ENCODE results near the gene NDST4.
A peak's percentile ranks its signal among the peaks of the same experiment; 100 is the strongest.

NDST4 gene

DNA sequence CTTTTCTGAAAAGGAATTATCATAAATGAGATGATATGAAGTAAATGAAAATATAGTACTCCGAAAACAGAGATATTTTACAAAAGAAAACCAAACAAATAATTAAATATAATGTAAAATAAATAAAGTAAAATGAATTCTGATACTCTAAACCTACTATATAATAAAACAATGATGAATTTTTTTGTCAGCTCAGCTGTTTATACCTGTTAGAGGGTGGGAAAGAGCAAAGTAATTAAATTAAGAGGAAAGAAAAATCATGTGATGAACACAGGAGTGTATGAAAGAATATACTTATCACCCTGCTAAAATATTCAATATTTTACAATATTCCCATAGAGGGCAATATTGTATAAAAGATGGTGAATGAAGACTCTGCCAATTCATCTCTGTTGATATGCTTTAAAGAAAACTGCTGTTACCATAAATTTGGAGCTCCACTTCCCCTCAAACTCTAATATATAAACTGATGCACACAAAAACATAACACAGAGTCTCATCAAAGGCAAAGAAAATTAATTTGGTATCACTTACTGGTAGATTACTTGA is 6.5 kb upstream of the NDST4 start:
- H3K56ac ChIP-seq (ENCODE audit: low read length) = no peak overlapping the region
- no peak overlapping the region for H3K9ac ChIP-seq (ENCODE audit: low read length)
- H3K79me2 ChIP-seq (ENCODE audit: control insufficient read depth, insufficient read depth, low read length) = no peaks in the 10 kb centered on the region
- H2BK120ac ChIP-seq (ENCODE audit: low read depth, low read length) = no peak overlapping the region
- no peak overlapping the region for H3K4me3 ChIP-seq (ENCODE audit: low read length)
- H3K27me3 ChIP-seq (ENCODE audit: insufficient read depth, low read length, poor library complexity) = no peaks in the 10 kb centered on the region
- no peak overlapping the region for H2AK5ac ChIP-seq (ENCODE audit: low read length)
- DNase-seq = no peak
- no peak overlapping the region for H3K18ac ChIP-seq (ENCODE audit: low read length)
- H3K36me3 ChIP-seq (ENCODE audit: control insufficient read depth, insufficient read depth, low read length) = no peaks in the 10 kb centered on the region
- H3K4me2 ChIP-seq (ENCODE audit: low read length) = no peak overlapping the region
- no peaks in the 10 kb centered on the region for H3K79me1 ChIP-seq (ENCODE audit: low read length)
- H2BK5ac ChIP-seq (ENCODE audit: low read length) = no peak overlapping the region
- WGBS (ENCODE audit: extremely low coverage, insufficient coverage, low lambda C conversion rate) = no CpG with 5 or more reads among the region's 1 CpG
- no peak overlapping the region for H3K23ac ChIP-seq (ENCODE audit: low read length)
- no peak overlapping the region for H4K8ac ChIP-seq (ENCODE audit: low read depth, low read length)
- no peaks in the 10 kb centered on the region for H3K4me1 ChIP-seq (ENCODE audit: control insufficient read depth, low read depth, low read length)
- no peak overlapping the region for H4K5ac ChIP-seq (ENCODE audit: low read length)
- H3K27ac ChIP-seq (ENCODE audit: low read depth, low read length) = no peak overlapping the region
- no peak overlapping the region for H2BK15ac ChIP-seq (replicated peaks; ENCODE audit: low read depth)
- H3K4ac ChIP-seq (ENCODE audit: low read depth, low read length) = no peak overlapping the region

DNA sequence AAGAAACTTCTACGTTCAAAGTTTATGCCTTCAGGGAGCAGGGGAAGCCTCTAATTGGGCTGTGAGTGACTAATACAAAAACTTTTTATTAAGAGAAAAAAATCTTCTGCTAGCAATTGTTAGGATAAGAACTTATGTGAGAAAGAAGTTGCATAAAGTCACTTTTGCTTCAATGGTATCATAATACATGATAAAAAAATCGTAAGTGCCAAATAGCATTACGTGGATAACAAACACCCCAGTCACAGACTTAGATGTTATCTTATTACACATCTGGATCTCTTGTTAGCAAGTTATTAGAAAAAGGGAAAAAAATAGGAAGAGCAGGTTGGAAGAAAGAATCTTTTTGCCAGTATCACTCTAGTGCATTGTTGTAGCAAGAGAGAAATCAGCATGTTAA is 4.2 kb upstream of the NDST4 start:
- H2AK5ac ChIP-seq (ENCODE audit: low read length) = no peak overlapping the region
- H4K8ac ChIP-seq (ENCODE audit: low read depth, low read length) = no peak overlapping the region
- no peaks in the 10 kb centered on the region for H3K4me1 ChIP-seq (ENCODE audit: control insufficient read depth, low read depth, low read length)
- H3K27ac ChIP-seq (ENCODE audit: low read depth, low read length) = no peak overlapping the region
- H2BK5ac ChIP-seq (ENCODE audit: low read length) = no peak overlapping the region
- H3K18ac ChIP-seq (ENCODE audit: low read length) = no peak overlapping the region
- H3K4ac ChIP-seq (ENCODE audit: low read depth, low read length) = no peak overlapping the region
- no peak for DNase-seq
- no peak overlapping the region for H3K56ac ChIP-seq (ENCODE audit: low read length)
- no peaks in the 10 kb centered on the region for H3K36me3 ChIP-seq (ENCODE audit: control insufficient read depth, insufficient read depth, low read length)
- no peaks in the 10 kb centered on the region for H3K27me3 ChIP-seq (ENCODE audit: insufficient read depth, low read length, poor library complexity)
- H4K5ac ChIP-seq (ENCODE audit: low read length) = no peak overlapping the region
- H3K79me2 ChIP-seq (ENCODE audit: control insufficient read depth, insufficient read depth, low read length) = no peaks in the 10 kb centered on the region
- no CpG with 5 or more reads among the region's 3 CpGs for WGBS (ENCODE audit: extremely low coverage, insufficient coverage, low lambda C conversion rate)
- no peak overlapping the region for H2BK120ac ChIP-seq (ENCODE audit: low read depth, low read length)
- no peak overlapping the region for H3K4me3 ChIP-seq (ENCODE audit: low read length)
- no peaks in the 10 kb centered on the region for H3K79me1 ChIP-seq (ENCODE audit: low read length)
- H2BK15ac ChIP-seq (replicated peaks; ENCODE audit: low read depth) = peak overlapping the region; percentile 19
- H3K23ac ChIP-seq (ENCODE audit: low read length) = no peak overlapping the region
- H3K9ac ChIP-seq (ENCODE audit: low read length) = no peak overlapping the region
- no peak overlapping the region for H3K4me2 ChIP-seq (ENCODE audit: low read length)

DNA sequence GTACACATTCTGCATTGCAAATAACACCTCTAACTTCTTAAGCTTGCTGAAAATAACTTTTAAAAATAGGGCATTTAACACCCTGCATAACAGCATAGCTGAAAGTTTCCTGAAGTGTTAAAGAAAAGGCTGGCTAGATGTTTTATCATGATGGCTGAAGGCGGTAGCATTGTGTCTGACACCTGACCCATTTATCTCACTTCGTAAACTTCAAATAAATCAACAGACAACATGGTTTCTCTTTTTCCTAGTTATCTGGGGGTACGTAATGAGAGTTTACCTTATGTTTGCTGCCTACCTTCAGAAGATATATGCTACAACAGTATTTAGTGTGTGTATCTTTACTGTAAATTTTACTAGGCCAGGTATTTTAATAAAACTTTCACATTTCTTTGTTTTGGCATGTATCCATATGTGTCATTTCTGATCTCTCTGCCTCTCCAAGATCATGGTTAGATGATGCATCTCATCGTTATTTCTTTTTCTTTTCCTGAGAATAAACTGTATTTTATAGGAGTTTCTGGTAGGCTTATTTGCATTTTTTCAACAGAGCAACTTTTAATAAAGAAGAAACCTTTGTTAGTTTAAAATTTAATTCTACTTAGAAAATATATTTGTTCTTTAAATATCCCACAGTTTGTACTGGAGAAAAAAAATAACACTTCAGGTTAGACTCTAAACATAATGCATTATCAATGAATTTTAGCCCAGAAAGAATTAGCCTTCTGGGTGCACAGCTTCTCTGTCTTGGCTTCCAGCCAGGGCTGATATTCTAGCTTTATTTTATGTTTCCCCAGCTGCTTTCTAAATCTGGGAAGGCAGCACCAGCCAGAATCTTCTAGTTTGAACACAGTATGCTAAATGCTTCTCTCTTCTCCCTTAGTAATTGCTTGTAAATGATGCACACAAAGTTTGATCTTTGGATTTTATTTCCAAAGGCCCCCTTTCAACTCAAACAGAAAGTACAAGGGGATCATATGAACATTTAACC is 2.9 kb downstream of the NDST4 start:
- Histone ChIP-seq H3K36me3 (ENCODE audit: control insufficient read depth, insufficient read depth, low read length) (no peaks in the 10 kb centered on the region), H3K4me3 (ENCODE audit: low read length) (no peak overlapping the region)
- peak; percentile 66 for DNase-seq

DNA sequence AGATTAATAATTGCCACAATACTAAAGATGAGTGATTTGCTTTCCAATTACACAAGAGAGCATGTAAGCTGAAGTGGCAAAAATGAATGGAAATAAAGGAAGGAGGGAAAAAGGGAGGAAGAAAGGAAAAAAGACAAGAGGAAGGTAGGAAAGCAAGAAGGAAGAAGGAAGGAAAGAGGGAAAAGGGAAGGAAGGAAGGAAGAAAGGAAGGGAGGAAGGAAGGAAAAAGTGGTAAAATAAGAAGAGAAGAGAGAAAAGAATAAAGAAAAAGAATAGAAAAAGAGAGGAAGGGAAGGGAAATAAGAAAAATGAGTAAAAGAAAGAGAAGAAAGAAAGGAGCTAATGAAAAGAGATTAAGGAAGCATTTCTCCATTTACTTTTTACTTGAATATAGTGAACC is 4.6 kb downstream of the NDST4 start:
- Histone ChIP-seq H2BK15ac (replicated peaks; ENCODE audit: low read depth) (no peak overlapping the region), H2AK5ac (ENCODE audit: low read length) (no peak overlapping the region), H3K9ac (ENCODE audit: low read length) (no peak overlapping the region), H4K5ac (ENCODE audit: low read length) (no peak overlapping the region), H3K79me1 (ENCODE audit: low read length) (no peaks in the 10 kb centered on the region), H3K56ac (ENCODE audit: low read length) (no peak overlapping the region), H3K79me2 (ENCODE audit: control insufficient read depth, insufficient read depth, low read length) (no peaks in the 10 kb centered on the region), H3K4ac (ENCODE audit: low read depth, low read length) (no peak overlapping the region), H3K4me1 (ENCODE audit: control insufficient read depth, low read depth, low read length) (peaks cover 2% of the 10 kb centered on the region), H4K8ac (ENCODE audit: low read depth, low read length) (no peak overlapping the region), H3K4me3 (ENCODE audit: low read length) (no peak overlapping the region), H3K36me3 (ENCODE audit: control insufficient read depth, insufficient read depth, low read length) (no peaks in the 10 kb centered on the region), H3K23ac (ENCODE audit: low read length) (no peak overlapping the region), H2BK120ac (ENCODE audit: low read depth, low read length) (no peak overlapping the region), H3K4me2 (ENCODE audit: low read length) (no peak overlapping the region), H3K18ac (ENCODE audit: low read length) (no peak overlapping the region), H2BK5ac (ENCODE audit: low read length) (no peak overlapping the region), H3K27me3 (ENCODE audit: insufficient read depth, low read length, poor library complexity) (no peaks in the 10 kb centered on the region), H3K27ac (ENCODE audit: low read depth, low read length) (no peak overlapping the region)
- no peak for DNase-seq

More for the DNA sequence above, 2.9 kb downstream of the NDST4 start:
- Histone ChIP-seq H3K27ac (ENCODE audit: low read depth, low read length) (no peak overlapping the region), H3K79me2 (ENCODE audit: control insufficient read depth, insufficient read depth, low read length) (no peaks in the 10 kb centered on the region), H3K4me1 (ENCODE audit: control insufficient read depth, low read depth, low read length) (peaks cover 2% of the 10 kb centered on the region), H3K27me3 (ENCODE audit: insufficient read depth, low read length, poor library complexity) (no peaks in the 10 kb centered on the region), H3K4me2 (ENCODE audit: low read length) (no peak overlapping the region), H2BK15ac (replicated peaks; ENCODE audit: low read depth) (no peak overlapping the region), H3K23ac (ENCODE audit: low read length) (no peak overlapping the region), H2BK5ac (ENCODE audit: low read length) (peak overlapping the region; percentile 25), H4K8ac (ENCODE audit: low read depth, low read length) (peak overlapping the region; percentile 86), H2AK5ac (ENCODE audit: low read length) (no peak overlapping the region), H3K18ac (ENCODE audit: low read length) (no peak overlapping the region), H3K79me1 (ENCODE audit: low read length) (no peaks in the 10 kb centered on the region), H4K5ac (ENCODE audit: low read length) (no peak overlapping the region), H3K56ac (ENCODE audit: low read length) (no peak overlapping the region), H3K9ac (ENCODE audit: low read length) (no peak overlapping the region), H2BK120ac (ENCODE audit: low read depth, low read length) (no peak overlapping the region), H3K4ac (ENCODE audit: low read depth, low read length) (no peak overlapping the region)
- no CpG with 5 or more reads among the region's 4 CpGs for WGBS (ENCODE audit: extremely low coverage, insufficient coverage, low lambda C conversion rate)

DNA sequence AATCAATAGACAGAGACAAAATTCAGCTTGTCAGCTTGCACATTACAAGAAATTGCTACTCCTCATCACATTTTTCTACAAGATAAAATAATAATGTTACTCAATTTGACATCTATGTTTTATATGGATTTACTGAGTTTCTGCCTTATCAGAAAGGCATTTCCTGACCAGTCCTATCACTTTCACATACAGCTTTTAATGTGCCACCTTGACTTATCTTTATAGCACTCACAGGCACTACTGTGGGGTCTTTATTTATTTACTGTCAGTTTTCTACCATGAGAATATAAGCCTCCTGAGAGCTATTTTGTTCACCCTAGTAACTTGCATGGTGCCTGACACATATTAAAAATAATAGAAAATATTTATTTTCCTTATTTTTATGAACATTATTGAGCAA is 6.0 kb downstream of the NDST4 start:
- Histone ChIP-seq H3K79me1 (ENCODE audit: low read length) (no peaks in the 10 kb centered on the region), H3K4me3 (ENCODE audit: low read length) (no peak overlapping the region), H4K5ac (ENCODE audit: low read length) (no peak overlapping the region), H3K4me2 (ENCODE audit: low read length) (no peak overlapping the region), H3K9ac (ENCODE audit: low read length) (no peak overlapping the region), H3K27me3 (ENCODE audit: insufficient read depth, low read length, poor library complexity) (no peaks in the 10 kb centered on the region), H3K23ac (ENCODE audit: low read length) (no peak overlapping the region), H3K36me3 (ENCODE audit: control insufficient read depth, insufficient read depth, low read length) (no peaks in the 10 kb centered on the region), H2BK15ac (replicated peaks; ENCODE audit: low read depth) (no peak overlapping the region), H2BK5ac (ENCODE audit: low read length) (no peak overlapping the region), H3K4ac (ENCODE audit: low read depth, low read length) (no peak overlapping the region), H3K56ac (ENCODE audit: low read length) (no peak overlapping the region), H2AK5ac (ENCODE audit: low read length) (no peak overlapping the region), H3K18ac (ENCODE audit: low read length) (no peak overlapping the region), H3K27ac (ENCODE audit: low read depth, low read length) (no peak overlapping the region), H3K79me2 (ENCODE audit: control insufficient read depth, insufficient read depth, low read length) (no peaks in the 10 kb centered on the region), H4K8ac (ENCODE audit: low read depth, low read length) (no peak overlapping the region), H2BK120ac (ENCODE audit: low read depth, low read length) (no peak overlapping the region), H3K4me1 (ENCODE audit: control insufficient read depth, low read depth, low read length) (peaks cover 2% of the 10 kb centered on the region)
- DNase-seq = peak; percentile 52

Data from mesendoderm (in vitro differentiated cells).